Epithelial cell of esophagus (primary cell): Measurements from ENCODE around the gene MIEN1.
"Not testable (repeated sequence)": the region's sequence is repeated elsewhere in the genome, so short reads cannot be mapped to it uniquely, and the experiment has no call there.

Source experiments
- DNase-seq: peaks from one replicate; pipeline ENCODE4 v3.0.0; 2010; ENCODE audit warnings: low read depth
- H3K4me3 ChIP-seq: 2 replicates; pipeline ENCODE4 v1.5.1; 2011; ENCODE audit warnings: mild to moderate bottlenecking, low read length, control low read depth
- TF ChIP-seq, protein P1 (sequence below): IDR thresholded peaks from 2 replicates; pipeline ENCODE4 v1.5.1; 2011; ENCODE audit warnings: low read depth, mild to moderate bottlenecking, low read length, control low read depth, inconsistent platforms; ENCODE audit not compliant: insufficient read depth; ENCODE audit errors: missing control alignments

MIEN1 gene

DNA sequence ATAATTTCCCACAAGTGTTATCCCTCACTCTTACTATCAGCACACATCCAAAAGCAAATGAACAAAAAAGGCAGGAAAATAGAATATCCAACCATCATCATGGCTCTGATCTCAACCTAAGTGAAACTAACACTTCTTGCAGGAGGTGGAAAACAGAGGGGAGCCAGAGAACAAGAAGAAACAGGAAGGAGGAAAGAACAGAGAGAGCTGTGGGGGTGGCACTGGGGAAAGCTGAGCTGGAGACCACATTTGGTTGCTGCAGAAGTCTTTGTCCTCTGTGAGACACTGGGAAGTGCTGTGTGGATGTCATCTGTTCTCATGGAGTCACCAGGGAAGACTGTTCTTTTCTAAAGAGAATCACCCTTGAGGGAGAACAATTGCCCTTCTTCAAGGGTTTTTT lies 42.1 kb upstream of the MIEN1 start:
- TF ChIP-seq, protein P1, sequence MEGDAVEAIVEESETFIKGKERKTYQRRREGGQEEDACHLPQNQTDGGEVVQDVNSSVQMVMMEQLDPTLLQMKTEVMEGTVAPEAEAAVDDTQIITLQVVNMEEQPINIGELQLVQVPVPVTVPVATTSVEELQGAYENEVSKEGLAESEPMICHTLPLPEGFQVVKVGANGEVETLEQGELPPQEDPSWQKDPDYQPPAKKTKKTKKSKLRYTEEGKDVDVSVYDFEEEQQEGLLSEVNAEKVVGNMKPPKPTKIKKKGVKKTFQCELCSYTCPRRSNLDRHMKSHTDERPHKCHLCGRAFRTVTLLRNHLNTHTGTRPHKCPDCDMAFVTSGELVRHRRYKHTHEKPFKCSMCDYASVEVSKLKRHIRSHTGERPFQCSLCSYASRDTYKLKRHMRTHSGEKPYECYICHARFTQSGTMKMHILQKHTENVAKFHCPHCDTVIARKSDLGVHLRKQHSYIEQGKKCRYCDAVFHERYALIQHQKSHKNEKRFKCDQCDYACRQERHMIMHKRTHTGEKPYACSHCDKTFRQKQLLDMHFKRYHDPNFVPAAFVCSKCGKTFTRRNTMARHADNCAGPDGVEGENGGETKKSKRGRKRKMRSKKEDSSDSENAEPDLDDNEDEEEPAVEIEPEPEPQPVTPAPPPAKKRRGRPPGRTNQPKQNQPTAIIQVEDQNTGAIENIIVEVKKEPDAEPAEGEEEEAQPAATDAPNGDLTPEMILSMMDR, result no peak
- H3K4me3 ChIP-seq, result no peak overlapping the region
- DNase-seq, result no peak

DNA sequence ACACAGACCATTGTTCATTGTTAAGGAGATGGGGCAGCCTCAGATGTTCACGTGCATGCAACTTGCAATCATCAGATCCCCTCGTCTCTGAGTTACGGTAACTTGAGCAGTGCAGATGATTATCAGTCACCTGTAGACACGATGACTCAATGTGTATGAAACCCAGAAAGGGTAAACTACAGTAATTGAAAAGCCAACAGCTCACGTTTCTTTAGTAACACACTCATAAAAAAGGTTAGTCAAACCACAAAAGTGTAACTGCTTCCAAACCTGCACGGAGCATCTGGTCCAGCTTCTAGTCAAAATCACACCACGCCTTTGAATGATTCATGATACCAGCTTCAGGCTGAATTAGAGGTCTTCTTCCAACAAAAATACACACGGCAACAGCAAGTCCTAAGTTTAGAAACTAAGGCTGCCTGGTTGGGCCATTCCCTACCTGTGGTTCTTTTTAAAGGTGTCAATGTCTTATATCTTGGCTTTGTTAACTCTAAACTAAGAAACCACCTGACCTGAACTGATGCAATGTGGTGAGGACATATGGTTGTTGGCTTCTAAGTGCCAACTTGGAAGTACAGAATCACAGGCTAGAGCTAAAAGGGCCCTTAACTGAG lies 39.7 kb upstream of the MIEN1 start:
- no peak overlapping the region for H3K4me3 ChIP-seq
- TF ChIP-seq, protein P1, result no peak
- peak; percentile 96 for DNase-seq

DNA sequence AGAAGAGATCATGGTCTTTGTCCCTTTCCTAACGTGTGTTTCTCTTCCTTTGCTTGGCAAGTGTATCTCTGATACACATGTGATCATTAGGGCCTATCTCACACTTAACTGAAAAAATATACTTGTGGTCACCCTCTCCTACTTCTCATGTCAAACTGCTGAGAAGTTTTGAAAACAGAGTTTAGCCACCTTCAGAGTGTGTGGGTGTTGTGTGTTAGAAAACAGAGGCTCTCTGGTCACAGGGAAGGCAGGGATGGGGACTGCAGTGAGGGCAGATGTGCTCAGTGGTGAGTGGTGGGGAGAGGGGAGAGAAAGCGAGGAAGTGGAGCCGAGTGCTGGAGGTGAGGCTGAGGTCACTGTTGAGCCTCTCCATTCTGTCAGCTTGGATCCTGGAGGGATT lies 36.8 kb upstream of the MIEN1 start:
- no peak overlapping the region for H3K4me3 ChIP-seq
- DNase-seq, result no peak
- TF ChIP-seq, protein P1, result no peak

DNA sequence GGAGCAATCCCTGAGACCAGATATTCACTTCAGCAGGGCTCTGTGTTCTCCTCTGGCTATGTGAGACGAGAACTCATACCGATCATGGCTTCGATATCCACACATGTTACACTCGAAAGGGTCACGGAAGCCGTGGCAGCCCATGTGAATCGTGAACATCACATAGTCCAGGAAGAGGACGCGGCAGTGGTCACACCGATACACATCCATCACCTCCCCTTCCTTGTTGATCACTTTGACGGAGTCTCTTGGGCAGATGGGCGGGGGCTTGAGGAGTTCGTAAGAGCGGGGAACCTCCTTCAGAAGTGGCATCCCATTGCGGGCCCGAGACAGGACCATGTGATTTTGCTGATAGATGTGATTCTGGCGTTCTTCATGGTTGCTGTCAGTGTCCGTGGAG lies 35.4 kb upstream of the MIEN1 start:
- H3K4me3 ChIP-seq, result no peak overlapping the region
- TF ChIP-seq, protein P1, result no peak
- DNase-seq, result no peak

DNA sequence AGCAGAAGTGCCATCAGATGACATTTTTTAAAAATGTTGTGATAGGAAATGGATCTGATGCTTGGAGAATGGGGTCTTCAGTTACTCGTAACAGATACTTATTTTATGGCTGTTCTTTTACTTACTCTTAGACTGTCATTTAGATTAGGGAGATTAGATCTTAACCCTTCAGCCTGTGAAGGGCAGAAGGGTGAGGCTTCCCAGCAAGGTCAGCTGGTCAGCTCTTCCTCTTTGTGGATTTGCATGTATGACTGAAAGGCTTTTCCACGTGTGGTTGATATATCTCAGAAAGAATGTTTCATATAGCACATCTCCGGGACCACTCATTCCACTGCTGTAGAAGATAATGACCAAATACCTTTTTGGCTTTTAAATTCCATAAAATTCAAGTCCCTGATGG lies 34.8 kb upstream of the MIEN1 start:
- no peak overlapping the region for H3K4me3 ChIP-seq
- TF ChIP-seq, protein P1, result no peak
- no peak for DNase-seq

DNA sequence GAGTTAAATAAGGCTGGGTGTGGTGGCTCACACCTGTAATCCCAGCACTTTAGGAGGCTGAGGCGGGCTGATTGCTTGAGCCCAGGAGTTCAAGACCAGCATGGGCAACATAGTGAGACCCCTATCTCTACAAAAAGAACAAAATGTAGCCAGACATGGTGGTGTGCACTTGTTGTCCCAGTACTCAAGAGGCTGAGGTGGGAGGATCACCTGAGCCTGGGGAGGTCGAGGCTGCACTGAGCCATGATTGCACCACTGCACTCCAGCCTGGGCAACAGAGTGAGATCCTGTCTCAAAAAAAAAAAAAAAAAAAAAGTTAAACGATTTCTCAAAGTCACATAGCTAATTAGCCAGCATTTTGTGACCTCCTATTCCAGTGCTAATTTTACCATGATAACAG lies 33.8 kb upstream of the MIEN1 start:
- H3K4me3 ChIP-seq, DNase-seq: not testable (repeated sequence)

DNA sequence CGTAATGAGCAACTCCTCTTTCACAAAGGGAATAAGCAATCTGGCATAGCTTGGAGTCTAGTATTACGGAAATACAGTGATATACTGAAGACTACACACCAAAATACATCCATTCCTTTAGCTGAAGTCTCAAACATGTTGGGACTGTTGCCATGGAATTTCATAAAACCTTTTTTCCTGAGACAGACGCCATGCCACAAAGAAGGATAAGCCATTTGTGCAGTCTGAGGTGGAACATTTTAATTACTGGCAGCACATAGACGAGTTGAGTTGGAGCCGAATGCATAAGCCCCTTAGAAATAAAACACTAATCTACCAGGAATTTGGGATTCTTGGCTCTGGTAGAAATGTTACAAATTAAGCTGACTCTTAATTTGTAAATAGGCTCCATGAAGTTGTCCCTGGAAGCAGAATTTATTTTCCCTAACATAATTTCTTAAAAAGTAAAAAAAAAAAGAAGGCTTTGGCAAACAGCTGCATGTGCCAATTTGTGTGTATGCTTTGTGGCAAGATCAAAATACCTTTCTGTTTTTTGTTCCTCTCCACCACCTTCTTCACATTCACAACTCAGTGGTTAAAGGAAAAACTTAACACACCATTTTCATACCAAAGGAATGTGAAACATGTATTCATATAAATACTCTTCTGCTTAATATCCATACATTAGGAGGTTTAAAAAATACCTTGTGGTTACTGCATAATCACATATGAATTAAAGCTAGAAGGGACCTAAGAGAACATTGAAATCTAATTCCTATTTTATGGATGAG lies 32.9 kb upstream of the MIEN1 start:
- no peak for DNase-seq
- H3K4me3 ChIP-seq, result no peak overlapping the region
- TF ChIP-seq, protein P1, result no peak
